Epithelial cell of prostate (primary cell): Measurements from ENCODE around the gene ZNF484.
"Not testable (repeated sequence)": the region's sequence is repeated elsewhere in the genome, so short reads cannot be mapped to it uniquely, and the experiment has no call there.

Experiments used
- DNase-seq: peaks from one replicate; pipeline ENCODE4 v3.0.0-alpha.2; 2011; ENCODE audit warnings: low read depth, low spot score
- H3K27ac ChIP-seq: fragments of 450-650 bp; 2 replicates; pipeline ENCODE4 v1.5.1; 2017; ENCODE audit warnings: mild to moderate bottlenecking

ZNF484 gene

DNA sequence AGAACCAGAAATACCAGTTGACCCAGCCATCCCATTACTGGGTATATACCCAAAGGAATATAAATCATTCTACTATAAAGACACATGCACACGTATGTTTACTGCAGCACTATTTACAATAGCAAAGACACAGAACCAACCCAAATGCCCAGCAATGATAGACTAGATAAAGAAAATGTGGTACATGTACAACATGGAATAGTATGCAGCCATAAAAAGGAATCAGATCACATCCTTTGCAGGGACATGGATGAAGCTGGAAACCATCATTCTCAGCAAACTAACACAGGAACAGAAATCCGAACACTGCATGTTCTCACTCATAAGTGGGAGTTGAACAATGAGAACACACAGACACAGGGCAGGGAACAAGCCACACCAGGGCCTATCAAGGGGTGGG is 11.2 kb downstream of the ZNF484 start:
- DNase-seq: not testable (repeated sequence)

DNA sequence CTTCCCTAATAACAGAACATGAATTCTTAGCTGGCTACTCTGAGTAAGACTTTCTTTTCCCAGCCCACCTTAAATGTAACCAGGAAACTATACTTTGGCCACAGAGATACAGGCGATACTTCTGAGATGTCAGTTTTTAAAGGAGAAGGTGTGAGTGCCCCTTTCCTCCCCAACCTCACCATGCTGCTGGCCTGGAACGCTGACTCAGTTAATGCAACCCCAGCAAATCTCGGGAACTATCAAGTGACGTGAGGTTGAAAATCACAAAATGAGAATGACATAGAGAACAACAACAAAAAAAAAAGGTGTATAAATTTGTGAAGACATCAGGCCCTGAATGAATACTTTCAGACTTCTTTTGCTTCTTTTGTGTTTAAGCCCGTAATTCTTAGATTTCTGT is 13.7 kb downstream of the ZNF484 start:
- DNase-seq: no peak
- no peak overlapping the region for H3K27ac ChIP-seq

More for the DNA sequence above, 11.2 kb downstream of the ZNF484 start:
- not testable (repeated sequence) for H3K27ac ChIP-seq

DNA sequence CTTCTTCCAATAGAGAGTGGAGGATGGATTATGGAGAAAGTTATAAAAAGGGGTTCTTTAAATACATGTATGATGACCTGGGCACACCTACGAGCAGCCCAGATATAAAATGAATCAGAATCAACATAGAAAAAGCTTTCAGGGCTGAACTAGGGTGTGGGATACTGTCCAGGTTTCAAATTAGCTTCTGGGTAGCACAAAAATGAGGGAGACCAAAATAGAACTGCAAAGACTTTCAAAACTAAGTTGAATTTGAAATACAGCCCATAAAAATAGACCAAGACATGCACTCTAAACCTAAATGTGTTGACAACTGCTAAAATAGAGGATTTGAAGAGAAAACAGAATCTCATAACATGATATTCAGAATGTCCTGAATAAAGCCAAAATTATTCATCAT is 17.0 kb downstream of the ZNF484 start:
- no peak for DNase-seq
- H3K27ac ChIP-seq: no peak overlapping the region

DNA sequence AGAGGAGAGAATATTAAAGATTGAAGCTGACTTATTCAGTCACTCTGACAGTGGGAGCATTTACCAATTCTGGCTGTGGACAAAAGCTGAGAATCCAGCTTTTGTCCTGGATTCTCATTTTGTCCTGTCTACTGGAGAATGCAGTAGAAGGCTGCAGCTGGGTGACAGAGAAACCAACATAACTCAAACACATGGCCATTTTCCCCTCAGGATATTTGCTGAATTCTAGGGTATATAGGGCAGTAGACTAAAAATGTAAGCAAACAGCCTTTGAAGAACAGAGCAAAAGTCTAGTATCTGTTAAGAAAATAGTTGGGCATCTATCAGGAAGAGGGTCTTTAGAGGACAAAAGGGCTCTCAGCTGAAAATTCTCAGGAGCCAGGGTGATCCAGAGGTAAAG is 20.6 kb downstream of the ZNF484 start:
- H3K27ac ChIP-seq: no peak overlapping the region
- DNase-seq: no peak

DNA sequence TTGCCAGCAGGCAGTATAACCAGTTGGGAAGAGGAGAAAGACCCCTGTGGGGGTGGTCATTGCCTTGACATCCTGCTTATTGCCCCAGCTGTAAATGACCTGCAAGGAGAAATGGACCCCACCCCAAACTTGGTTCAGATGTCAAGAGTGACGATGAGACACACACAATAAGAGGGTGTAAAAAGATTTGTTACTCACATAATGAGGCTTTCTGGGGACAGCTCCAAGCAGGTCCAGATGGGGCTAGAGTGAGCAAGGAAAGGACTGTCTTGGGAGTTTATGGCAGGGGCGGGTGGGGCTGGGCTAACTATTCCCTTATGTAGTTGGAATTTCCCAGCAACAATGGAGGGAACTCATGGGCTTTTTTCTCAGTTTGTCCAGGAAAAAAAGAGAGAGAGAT is 24.1 kb downstream of the ZNF484 start:
- no peak overlapping the region for H3K27ac ChIP-seq
- no peak for DNase-seq

DNA sequence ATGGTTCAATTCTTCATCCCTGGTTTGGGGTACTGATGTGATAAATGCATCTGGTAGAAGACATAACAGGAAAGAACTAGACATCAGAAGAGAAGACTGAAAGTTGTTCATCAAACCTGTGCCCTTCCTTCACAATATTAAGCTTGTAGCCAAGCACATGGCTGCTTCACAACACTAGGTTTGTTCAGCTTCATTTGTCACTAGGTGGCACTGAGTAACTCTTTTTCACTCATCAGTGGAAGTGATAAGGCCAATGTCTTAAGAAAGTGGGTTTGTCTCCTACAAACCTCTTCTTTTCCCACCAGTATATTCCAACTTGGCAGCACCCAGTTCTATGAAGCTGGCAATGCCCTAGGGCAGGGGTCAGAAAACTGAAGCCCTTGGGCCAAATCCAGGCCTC is 26.9 kb downstream of the ZNF484 start:
- no peak overlapping the region for H3K27ac ChIP-seq
- no peak for DNase-seq

DNA sequence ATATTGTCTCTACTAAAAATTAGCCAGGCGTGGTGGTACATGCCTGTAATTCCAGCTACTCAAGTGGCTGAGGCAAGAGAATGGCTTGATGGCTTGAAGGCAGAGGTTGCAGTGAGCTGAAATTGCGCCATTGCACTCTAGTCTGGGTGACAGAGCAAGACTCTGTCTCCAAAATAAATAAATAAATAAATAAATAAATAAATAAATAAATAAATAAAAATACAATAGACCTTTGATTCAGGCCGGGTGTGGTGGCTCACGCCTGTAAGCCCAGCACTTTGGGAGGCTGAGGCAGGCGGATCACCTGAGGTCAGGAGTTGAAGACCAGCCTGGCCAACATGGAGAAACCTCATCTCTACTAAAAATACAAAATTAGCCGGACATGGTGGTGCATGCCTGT is 29.1 kb downstream of the ZNF484 start:
- H3K27ac ChIP-seq, DNase-seq: not testable (repeated sequence)

DNA sequence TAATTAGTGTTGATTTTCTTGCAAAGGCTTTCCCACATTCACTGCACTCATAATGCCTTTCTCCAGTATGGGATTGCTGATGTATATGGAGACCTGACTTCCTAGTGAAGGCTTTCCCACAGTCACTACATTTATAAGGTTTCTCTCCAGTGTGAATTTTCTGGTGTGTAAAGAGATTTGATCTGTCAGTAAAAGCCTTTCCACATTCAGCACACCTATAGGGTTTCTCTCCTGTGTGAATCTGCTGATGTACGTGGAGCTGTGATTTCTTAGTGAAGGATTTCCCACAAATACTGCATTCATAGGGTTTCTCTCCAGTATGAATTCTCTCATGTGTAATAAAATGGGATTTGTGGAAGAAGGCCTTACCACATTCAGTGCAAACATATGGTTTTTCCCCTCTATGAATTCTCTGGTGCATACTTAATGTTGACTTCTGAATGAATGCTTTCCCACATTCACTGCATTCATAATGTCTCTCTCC is 31.1 kb downstream of the ZNF484 start:
- no peak for DNase-seq
- no peak overlapping the region for H3K27ac ChIP-seq

DNA sequence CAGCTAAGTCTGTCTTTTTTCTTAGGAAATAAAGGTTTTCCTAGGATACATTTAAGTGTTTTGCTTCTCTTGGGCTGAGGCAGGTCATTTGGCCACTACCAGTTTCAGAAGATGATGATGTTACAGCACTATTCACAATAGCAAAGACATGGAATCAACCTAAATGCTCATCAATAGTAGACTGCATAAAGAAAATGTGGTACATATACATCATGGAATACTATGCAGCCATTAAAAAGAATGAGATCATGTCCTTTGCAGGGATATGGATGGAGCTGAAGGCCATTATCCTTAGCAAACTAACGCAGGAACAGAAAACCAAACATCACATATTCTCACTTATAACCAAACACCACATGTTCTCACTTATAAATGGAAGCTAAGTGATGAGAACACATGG is 39.4 kb downstream of the ZNF484 start:
- DNase-seq, H3K27ac ChIP-seq: not testable (repeated sequence)

DNA sequence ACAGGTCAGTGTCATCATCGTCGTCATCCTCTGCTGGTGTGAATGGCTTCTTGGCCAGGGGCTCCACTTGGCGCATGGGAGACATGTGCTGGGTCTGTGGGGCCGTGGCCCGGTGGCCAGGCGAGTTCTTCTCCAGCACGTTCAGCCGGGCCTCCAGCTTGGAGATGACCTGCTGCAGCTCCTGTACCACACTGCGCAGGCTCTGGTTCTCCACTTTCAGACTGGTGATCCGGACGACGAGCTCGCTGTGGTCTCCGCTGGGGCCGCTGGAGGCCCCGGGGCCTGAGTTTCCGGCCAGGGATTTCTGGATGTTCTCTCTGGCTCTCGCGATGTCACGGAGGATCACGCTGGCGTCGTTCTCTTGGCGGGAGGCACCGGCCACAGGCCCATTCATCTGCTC is 40.6 kb downstream of the ZNF484 start:
- H3K27ac ChIP-seq: no peak overlapping the region
- DNase-seq: no peak

DNA sequence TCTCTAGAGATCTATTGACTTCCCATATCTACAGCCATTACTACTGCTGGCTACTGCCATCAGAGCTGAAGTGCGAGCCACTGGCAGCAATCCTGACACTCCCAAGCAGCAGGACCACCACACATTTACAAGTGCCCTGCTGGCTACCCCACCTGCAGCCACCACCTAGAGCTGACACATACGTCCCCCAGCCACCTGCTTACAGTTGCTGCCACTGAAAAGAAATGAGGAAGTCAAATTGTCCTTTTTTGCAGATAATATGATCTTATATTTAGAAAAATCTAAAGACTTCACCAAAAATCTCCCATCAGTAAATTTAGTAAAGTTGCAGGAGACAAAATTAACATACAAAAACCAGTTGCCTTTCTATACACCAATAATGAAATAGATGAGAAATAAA is 48.4 kb downstream of the ZNF484 start:
- no peak for DNase-seq
- H3K27ac ChIP-seq: no peak overlapping the region

DNA sequence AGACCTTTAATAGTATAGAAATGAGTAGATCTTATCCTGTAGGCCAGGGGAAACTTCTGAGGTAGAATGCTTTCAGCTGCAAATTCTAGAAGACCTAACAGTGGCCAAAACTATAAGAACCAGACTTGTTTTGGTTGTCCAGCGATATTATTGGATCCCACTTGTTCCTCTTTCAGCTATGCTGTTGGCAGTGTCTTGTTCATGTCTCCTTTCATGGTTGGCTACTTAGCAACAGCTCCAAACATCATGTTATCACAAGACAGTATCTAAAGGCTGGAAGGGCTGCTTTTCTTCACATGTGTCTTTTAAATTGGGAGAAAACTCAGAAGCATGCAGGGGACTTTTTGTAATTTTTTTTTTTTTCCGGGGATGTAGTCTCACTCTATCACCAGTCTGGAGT is 52.8 kb downstream of the ZNF484 start:
- DNase-seq, H3K27ac ChIP-seq: not testable (repeated sequence)

DNA sequence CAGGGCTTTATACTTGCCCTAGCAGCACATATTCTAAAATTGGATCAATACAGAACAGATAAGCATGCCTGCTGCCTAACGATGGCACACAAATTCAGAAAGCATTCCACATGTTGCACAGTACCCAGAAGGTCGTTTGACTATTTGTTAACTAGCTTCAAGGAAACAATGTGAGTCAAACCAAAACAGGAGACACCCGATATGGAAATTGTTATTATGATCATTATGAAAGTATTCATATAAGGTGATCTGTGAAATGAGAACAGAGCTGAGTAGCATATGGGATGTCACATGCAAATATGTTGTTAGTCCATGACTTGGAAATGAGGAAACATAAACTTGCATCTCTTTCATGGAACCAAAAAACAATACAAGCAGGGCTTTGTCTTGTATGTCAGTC is 56.9 kb downstream of the ZNF484 start:
- H3K27ac ChIP-seq: no peak overlapping the region
- DNase-seq: no peak

DNA sequence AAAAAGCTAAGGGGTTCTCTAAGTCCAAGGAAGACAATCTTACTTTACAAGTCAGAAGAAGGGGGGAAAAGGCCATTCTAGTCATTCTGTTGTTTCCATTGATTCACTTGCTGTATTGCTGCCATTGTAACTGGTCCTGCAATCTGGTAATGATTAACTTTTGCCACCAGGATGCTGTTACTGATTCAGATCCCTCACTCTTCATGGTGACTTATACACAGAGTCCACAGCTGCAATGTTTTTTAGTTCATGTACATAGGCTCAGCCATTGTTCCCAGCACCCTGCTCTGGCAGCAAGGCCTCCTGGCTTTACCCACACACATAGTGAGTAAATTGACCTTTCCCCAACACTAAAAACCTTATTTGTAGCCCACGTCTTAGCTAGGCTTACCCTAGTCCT is 57.9 kb downstream of the ZNF484 start:
- H3K27ac ChIP-seq, DNase-seq: not testable (repeated sequence)

DNA sequence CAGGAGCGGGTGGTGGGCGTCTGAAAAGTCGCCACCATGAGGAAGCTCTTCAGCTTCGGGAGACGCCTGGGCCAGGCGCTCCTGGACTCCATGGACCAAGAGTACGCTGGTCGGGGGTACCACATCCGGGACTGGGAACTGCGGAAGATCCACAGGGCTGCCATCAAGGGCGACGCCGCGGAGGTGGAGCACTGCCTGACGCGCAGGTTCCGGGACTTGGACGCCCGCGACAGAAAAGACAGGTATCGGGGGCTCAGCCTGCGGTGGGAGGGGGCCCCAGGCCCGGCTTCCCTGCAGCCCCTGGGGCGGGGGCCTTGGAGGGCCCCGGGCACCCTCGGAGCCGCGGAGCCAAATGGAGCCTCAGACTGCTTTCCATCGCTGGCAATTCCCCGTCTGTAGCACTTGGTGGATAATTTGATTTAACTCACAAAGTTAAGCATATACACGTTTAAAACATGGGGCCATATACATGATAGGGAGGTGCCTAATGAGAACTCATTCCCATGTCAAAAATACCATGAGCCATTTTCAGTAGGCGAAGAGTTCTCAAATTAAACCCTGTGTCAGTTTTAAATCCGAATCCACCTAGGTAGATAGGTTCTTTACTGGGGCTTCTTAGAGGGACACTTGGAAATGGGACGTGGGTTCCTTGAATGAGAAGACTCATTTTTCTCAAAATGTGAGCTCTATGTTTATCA is 68.1 kb downstream of the ZNF484 start:
- H3K27ac ChIP-seq, DNase-seq: not testable (repeated sequence)

DNA sequence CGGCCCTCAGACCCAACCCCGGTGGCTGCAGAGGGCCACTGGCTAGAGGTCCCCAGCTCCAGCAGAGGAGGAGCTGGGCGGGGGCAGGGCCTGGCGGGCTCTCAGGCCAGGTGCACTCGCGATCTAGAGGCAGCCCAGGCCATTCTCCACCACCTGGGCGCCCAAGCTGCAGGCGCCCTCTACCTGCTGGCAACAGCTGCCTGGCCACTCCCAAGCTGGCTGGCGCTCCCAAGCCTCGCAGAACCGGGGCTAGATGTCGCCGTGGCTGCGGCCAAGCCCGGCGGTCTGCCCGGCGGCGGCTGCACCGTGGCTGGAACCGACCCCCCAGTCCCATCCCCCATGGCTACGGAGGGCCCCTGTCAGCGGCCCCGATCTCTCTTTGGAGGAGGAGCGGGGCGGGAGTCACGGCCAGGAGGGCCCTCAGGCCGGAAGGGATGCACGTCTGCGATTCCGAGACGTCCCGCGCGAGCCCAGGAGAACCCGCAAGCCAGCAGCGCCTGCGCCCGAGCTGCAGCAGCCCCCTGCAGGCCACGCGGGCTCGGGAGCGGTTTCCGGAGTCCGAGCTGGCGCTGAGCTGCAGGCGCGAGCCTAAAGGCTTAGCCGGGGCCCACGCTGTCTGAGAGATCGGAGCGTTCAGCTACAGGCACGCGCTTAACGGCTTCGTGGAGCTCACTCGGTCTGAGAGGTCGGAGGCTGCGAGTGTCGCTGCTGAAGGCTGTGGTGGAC is 68.9 kb downstream of the ZNF484 start:
- H3K27ac ChIP-seq: no peak overlapping the region
- DNase-seq: no peak

DNA sequence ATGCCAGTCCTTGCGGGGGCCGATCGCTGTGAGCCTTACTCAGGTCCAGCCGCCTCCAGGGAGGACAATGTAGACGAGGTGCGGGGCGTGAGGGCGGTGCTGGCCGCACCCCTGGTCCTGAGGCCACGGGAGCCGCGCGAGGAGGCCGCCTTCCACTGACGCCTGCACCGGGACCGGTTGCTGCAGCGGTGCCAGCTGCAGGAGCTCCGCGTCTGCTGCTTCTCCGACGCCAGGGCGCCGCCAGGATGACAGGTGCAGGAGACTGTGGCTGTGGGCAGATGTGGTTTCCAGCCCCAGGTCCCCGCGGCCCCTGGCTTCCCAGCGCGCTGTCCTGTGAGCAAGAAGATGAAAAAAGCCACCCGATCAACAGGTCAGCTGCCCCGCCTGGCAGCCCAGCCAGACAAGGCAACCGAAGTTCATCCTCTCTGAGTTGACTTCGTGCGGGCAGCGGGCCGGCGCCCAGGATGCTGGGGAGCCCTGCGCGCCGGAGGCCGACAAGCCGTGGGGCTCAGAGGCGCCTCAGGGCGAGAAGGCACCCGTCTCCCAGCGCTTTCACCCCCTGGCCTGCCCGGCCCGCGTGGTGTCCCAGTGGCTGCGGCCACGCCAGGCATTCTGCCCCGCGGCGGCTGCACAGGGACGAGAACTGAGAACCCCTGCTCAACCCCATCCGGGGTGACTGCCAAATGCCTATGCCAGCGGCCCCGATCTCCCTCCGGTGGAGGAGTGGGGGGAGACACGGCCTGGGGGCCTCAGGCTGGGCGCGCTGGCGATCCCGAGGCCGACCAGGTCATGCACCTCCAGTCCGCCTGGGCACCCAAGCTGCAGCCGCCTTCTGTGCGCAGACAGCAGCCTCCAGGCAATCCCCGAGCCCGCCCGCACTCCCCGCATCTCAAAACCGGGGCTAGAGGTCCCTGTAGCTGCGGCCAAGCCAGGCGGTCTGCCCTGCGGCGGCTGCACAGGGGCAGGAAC is 69.8 kb downstream of the ZNF484 start:
- DNase-seq: no peak

DNA sequence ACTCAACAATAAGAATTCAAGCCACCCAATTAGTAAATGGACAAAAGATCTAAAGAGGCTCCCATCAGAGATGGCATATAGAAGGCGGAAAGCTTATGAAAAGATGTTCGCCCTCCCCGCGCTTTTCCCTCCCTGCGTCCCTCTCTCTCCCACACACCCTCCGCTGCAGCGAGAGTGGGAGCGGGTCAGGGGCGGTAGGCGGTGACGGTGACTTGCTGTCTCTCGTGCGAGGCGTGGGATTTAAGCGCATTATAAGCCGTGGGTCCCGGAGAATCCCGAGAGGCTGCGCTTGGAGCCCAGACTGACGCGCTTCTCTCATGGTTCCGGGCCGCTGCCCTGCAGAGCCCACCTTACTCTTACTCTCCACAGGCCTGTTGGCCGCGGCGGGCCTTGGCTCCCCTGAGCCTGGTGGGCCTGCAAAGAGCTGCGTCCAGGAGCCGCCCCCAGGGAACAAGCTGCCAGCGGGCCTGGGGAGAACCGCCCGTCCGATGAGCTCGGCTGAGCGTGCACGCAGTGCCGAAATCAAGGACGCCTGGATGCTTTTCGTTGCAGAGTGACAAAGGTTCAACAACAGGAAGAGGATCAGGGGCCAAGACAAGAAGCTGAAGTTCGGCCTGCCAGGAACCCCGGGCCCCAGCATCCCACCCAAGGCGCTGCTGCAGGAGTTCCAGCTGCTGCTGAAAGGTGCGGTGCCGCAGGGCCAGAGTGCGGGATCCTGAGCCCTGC is 70.6 kb downstream of the ZNF484 start:
- DNase-seq: no peak
- H3K27ac ChIP-seq: no peak overlapping the region

More for the DNA sequence above, 69.8 kb downstream of the ZNF484 start:
- H3K27ac ChIP-seq: no peak overlapping the region

DNA sequence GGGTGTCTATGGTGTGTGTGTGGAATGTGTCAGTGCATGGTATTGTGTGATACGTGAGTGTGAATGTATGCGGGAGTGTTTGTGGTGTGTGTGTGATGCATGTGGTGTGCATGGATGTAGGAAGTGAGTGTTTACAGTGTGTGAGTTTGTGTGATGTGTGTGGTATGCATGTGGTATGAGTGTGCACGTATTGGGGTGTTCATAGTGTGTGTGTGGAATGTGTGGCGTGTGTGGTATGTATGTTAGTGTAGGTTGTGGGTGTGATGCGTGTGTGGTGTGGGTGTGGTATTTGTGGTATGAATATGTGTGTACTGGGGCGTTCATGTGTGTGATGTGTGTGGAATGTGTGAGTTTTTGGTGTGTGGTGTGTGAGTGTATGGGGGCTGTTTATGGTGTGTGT is 73.1 kb downstream of the ZNF484 start:
- DNase-seq: no peak
- H3K27ac ChIP-seq: no peak overlapping the region

DNA sequence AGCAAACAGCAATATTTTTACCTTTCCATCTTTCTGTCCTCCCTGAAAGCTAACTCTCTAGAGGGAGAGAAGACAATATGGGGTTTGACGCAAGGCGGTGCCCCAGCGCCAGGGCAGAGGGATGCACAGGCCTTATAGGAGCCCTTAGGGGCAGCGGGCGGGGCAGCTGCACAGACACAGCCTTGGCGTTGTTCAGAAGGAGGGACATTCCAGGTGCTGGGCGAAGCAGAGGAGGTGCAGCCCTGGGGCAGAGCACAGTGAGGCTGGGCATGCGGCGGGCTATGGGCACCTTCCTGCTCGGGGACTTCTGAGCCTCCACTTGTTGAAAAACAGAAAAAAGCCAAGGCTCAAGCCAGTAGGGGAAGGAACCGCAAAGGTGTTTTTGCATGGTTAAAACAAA is 79.5 kb downstream of the ZNF484 start:
- no peak overlapping the region for H3K27ac ChIP-seq
- no peak for DNase-seq
